HepG2 (cell line): ENCODE data around the gene SLC1A6. TPM values are rescaled to one million over a fixed set of nuclear protein-coding genes. Genes with fewer than 3 reads are reported as not detected.

Experiments used
- ATAC-seq: fragments of 200-7000 bp; cut with Tn5 transposase; 3 replicates; pipeline ENCODE4 v1.9.1; 2020; ENCODE audit warnings: mild to moderate bottlenecking, moderate library complexity
- BruUV-seq: library from RNA; stranded (reverse); fragments of 400-500 nt; replicated peaks from 2 replicates; lab custom pipeline; 2021; lab: Mats Ljungman, UMichigan
- CTCF ChIA-PET: fragments of 300-600 bp; formaldehyde crosslinking; extraction: SDS; loops from one replicate; lab custom pipeline; 2021; ENCODE audit warnings: low total read pairs, inconsistent platforms, low intra/inter-chr PET ratio; lab: Yijun Ruan, JAX
- POLR2A ChIA-PET: fragments of 350-600 bp; sonication (Branson Sonifier 250); formaldehyde crosslinking; loops from one replicate; lab custom pipeline; 2020; ENCODE audit warnings: antibody characterized with exemption, inconsistent platforms; lab: Yijun Ruan, JAX
- DNase-seq: peaks from one replicate; pipeline ENCODE4 v3.0.0-alpha.2; 2015; ENCODE audit warnings: low spot score
- FAIRE-seq: peaks from 3 replicates; lab custom pipeline; 2011; peaks lifted over from hg19 to GRCh38; lab: Jason Lieb, UNC
- H2AFZ ChIP-seq: one replicate; pipeline ENCODE4 v1.6.1; 2011; ENCODE audit warnings: low read length, inconsistent platforms
- H3K27ac ChIP-seq: fragments of 300-600 bp; 3 replicates; pipeline ENCODE4 v1.8.0; 2011; ENCODE audit warnings: mixed run types, mild to moderate bottlenecking, mixed read lengths, low read length, inconsistent platforms; ENCODE audit not compliant: insufficient read depth; ENCODE audit errors: extremely low read length
- H3K27me3 ChIP-seq, 2 experiments: fragments of 200-600 bp in 1 of 2; 2 replicates in 1 of 2; 3 replicates in 1 of 2; pipeline versions ENCODE4 v1.6.0 to v1.8.0; 2011; ENCODE audit warnings: low read length in 2 of 2, mild to moderate bottlenecking in 2 of 2, moderate library complexity in 2 of 2, inconsistent platforms in 1 of 2; ENCODE audit not compliant: insufficient read depth in 2 of 2, control insufficient read depth in 1 of 2
- H3K36me3 ChIP-seq, 2 experiments: fragments of 200-600 bp in 1 of 2; replicated peaks in 1 of 2; 2 replicates in 1 of 2; 3 replicates in 1 of 2; pipeline versions ENCODE4 v1.5.1 to v1.8.0; 2011; ENCODE audit warnings: low read length in 2 of 2, inconsistent platforms in 1 of 2; ENCODE audit not compliant: insufficient read depth in 2 of 2, control insufficient read depth in 1 of 2
- H3K4me1 ChIP-seq: 2 replicates; pipeline ENCODE4 v1.5.1; 2012; ENCODE audit warnings: low read length, inconsistent platforms; ENCODE audit not compliant: insufficient read depth
- H3K4me2 ChIP-seq: 2 replicates; pipeline ENCODE4 v1.6.0; 2011; ENCODE audit warnings: low read depth, low read length, inconsistent platforms
- H3K4me3 ChIP-seq, 3 experiments: fragments of 200-600 bp in 1 of 3; sonication (generic), shearing (Covaris generic) in 1 of 3; replicated peaks in 1 of 3; 2 replicates each; pipeline ENCODE4 v1.5.1; 2011 to 2016; ENCODE audit warnings: low read length in 3 of 3, inconsistent platforms in 2 of 3, low read depth in 2 of 3, mild to moderate bottlenecking in 2 of 3, control low read depth in 1 of 3, mixed read lengths in 1 of 3; ENCODE audit not compliant: insufficient read depth in 1 of 3
- H3K79me2 ChIP-seq: one replicate; pipeline ENCODE4 v1.6.1; 2011; ENCODE audit warnings: low read length, inconsistent platforms; ENCODE audit not compliant: insufficient read depth
- H3K9ac ChIP-seq: 2 replicates; pipeline ENCODE4 v1.6.0; 2011; ENCODE audit warnings: mild to moderate bottlenecking, low read depth, low read length, inconsistent platforms; ENCODE audit not compliant: insufficient read depth
- H3K9me3 ChIP-seq: 2 replicates; pipeline ENCODE4 v1.5.1; 2012; ENCODE audit warnings: mild to moderate bottlenecking, low read length
- H4K20me1 ChIP-seq: 2 replicates; pipeline ENCODE4 v1.6.0; 2011; ENCODE audit warnings: inconsistent platforms, mild to moderate bottlenecking, low read length, moderate library complexity; ENCODE audit not compliant: insufficient read depth
- AGO2 ChIP-seq: fragments of 200-400 bp; formaldehyde crosslinking; optimal IDR thresholded peaks from 2 replicates; pipeline ENCODE3; 2017; ENCODE audit warnings: mild to moderate bottlenecking, low read depth, low read length, moderate library complexity
- FOXO1 ChIP-seq: sonication (generic); formaldehyde crosslinking; IDR thresholded peaks from 2 replicates; pipeline ENCODE4 v1.4.0; 2020; ENCODE audit warnings: missing genetic modification reagents
- NCOA5 ChIP-seq: sonication (generic); formaldehyde crosslinking; IDR thresholded peaks from 2 replicates; pipeline ENCODE4 v1.4.0; 2020; ENCODE audit warnings: missing genetic modification reagents
- PAX8 ChIP-seq: sonication (generic); formaldehyde crosslinking; IDR thresholded peaks from 2 replicates; pipeline ENCODE4 v1.8.0; 2022; ENCODE audit warnings: mild to moderate bottlenecking, missing genetic modification reagents, borderline replicate concordance
- ZKSCAN8 ChIP-seq: IDR thresholded peaks from 2 replicates; pipeline ENCODE4 v1.6.1; 2016; ENCODE audit warnings: borderline replicate concordance, missing genetic modification reagents, missing compliant biosample characterization
- ZNF354B ChIP-seq: sonication (generic); formaldehyde crosslinking; IDR thresholded peaks from 2 replicates; pipeline ENCODE4 v1.8.0; 2022; ENCODE audit warnings: mild to moderate bottlenecking, missing genetic modification reagents
- ZNF441 ChIP-seq: sonication (generic); formaldehyde crosslinking; IDR thresholded peaks from 2 replicates; pipeline ENCODE4 v1.7.0; 2021; ENCODE audit warnings: missing genetic modification reagents, borderline replicate concordance
- ZNF747 ChIP-seq: sonication (generic); formaldehyde crosslinking; IDR thresholded peaks from 2 replicates; pipeline ENCODE4 v1.8.1; 2023; ENCODE audit warnings: missing genetic modification reagents, mild to moderate bottlenecking, borderline replicate concordance
- ZSCAN9 ChIP-seq: IDR thresholded peaks from 2 replicates; pipeline ENCODE4 v1.6.1; 2016; ENCODE audit warnings: borderline replicate concordance
- WGBS: methylation state at CpG from one replicate; pipeline ENCODE4 v1.1.6; 2017; ENCODE audit warnings: low lambda C conversion rate; 5-methylcytosine and 5-hydroxymethylcytosine counted together
- in situ Hi-C: cut with HindIII; loops from 2 replicates; pipeline ENCODE4 v1.10.0; 2017; ENCODE audit warnings: low pct_unique_long_range_greater_than_20kb; ENCODE audit not compliant: extremely low pct_ligation_motif_present
- intact Hi-C: fragments of 100-400 bp; cut with micrococcal nuclease; formaldehyde crosslinking; loops from one replicate; pipeline ENCODE4 v1.10.0; 2022; ENCODE audit not compliant: unreplicated experiment
- polyA plus RNA-seq, 8 experiments: library from polyadenylated mRNA; depleted of rRNA in 3 of 8; stranded (reverse) in 7 of 8; unstranded in 1 of 8; fragments of >200 nt; fragmentation: Illumina TruSeq in 4 of 8; extraction: Trizol in 4 of 8; gene quantifications; 2 replicates each; pipeline versions ENCODE4 v1.2.1 to v1.2.3, GENCODE V29; 2011 to 2016; ENCODE audit warnings: low read depth in 4 of 8, missing spikeins in 1 of 8, mixed read lengths in 1 of 8; ENCODE audit not compliant: insufficient read depth in 1 of 8
- total RNA-seq, 5 experiments: library from RNA; depleted of rRNA; stranded (reverse); fragments of >200 nt; fragmentation: Illumina TruSeq; extraction: Trizol; gene quantifications; 2 replicates each; pipeline ENCODE4 v1.2.3, GENCODE V29; 2016; ENCODE audit warnings: low read depth in 1 of 5
- TF ChIP-seq, protein P1 (sequence below): sonication (generic); formaldehyde crosslinking; IDR thresholded peaks from 2 replicates; pipeline ENCODE4 v1.4.0; 2020; ENCODE audit warnings: missing genetic modification reagents
- TF ChIP-seq, protein P2 (sequence below): sonication (generic); formaldehyde crosslinking; IDR thresholded peaks from 2 replicates; pipeline ENCODE4 v1.4.0; 2020; ENCODE audit warnings: missing genetic modification reagents, mild to moderate bottlenecking, borderline replicate concordance
- TF ChIP-seq, protein P3 (sequence below): sonication (generic); formaldehyde crosslinking; IDR thresholded peaks from 2 replicates; pipeline ENCODE4 v1.4.0; 2020; ENCODE audit warnings: missing genetic modification reagents
- TF ChIP-seq, protein P4 (sequence below): sonication (generic); formaldehyde crosslinking; IDR thresholded peaks from 2 replicates; pipeline ENCODE4 v1.4.0; 2020; ENCODE audit warnings: missing genetic modification reagents
- TF ChIP-seq, protein P5 (sequence below): IDR thresholded peaks from 2 replicates; pipeline ENCODE4 v1.6.1; 2016; ENCODE audit warnings: mild to moderate bottlenecking, missing biosample characterization, missing genetic modification reagents

SLC1A6 gene
- total and polyA plus RNA-seq, 2 of the 13 experiments (the other 11 are each of a cell fraction or from before 2014, with no cell fraction given) = not detected

DNA sequence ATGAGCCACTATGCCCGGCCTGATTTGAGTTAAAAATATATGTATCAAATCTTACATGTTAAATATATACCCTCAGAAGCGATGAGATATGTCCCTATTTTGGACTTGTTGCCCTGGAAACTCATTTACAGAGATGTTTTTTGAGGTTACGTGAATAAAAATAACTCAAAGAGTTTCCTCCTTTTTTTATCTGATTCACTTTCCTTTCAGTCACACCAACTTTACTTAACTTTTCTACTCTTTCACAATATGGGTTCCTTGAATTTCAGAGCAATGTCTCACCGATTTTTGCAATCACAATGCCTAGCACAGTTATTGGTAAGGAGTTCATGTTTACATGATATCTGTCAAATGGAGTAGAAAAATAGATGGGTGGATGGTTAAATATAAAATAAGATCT lies 36.1 kb downstream of the SLC1A6 start (continued):
- TF ChIP-seq, protein P1, sequence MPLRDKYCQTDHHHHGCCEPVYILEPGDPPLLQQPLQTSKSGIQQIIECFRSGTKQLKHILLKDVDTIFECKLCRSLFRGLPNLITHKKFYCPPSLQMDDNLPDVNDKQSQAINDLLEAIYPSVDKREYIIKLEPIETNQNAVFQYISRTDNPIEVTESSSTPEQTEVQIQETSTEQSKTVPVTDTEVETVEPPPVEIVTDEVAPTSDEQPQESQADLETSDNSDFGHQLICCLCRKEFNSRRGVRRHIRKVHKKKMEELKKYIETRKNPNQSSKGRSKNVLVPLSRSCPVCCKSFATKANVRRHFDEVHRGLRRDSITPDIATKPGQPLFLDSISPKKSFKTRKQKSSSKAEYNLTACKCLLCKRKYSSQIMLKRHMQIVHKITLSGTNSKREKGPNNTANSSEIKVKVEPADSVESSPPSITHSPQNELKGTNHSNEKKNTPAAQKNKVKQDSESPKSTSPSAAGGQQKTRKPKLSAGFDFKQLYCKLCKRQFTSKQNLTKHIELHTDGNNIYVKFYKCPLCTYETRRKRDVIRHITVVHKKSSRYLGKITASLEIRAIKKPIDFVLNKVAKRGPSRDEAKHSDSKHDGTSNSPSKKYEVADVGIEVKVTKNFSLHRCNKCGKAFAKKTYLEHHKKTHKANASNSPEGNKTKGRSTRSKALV (CRISPR knock-in tag) = no peak

DNA sequence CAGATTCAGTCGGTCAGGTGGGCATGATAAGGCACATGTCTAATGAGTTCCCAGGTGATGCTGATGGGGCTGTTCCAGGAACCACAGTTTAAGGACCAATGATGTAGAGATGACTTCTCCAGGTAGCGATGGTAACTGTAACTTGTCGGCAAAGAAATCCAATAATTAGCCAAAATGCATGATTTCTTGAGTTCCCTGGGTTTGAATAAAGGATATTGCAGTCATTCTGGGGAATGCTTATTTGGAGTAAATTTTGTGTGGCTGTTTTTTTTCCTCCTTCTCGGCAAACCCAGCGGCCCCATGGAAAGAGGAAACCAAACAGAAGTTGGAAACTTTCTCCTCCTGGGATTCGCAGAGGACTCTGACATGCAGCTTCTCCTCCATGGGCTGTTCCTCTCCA lies 38.5 kb downstream of the SLC1A6 start, which contains the start of gene OR7C2:
OR7C2 (plus strand) TSS at position 301 of the 400 bp plus-strand sequence; CDS start at position 301, 0 bp downstream.
- TF ChIP-seq ZKSCAN8 (CRISPR knock-in tag) = no peak
- TF ChIP-seq, protein P2, sequence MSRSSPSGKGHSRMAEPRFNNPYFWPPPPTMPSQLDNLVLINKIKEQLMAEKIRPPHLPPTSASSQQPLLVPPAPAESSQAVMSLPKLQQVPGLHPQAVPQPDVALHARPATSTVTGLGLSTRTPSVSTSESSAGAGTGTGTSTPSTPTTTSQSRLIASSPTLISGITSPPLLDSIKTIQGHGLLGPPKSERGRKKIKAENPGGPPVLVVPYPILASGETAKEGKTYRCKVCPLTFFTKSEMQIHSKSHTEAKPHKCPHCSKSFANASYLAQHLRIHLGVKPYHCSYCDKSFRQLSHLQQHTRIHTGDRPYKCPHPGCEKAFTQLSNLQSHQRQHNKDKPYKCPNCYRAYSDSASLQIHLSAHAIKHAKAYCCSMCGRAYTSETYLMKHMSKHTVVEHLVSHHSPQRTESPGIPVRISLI (CRISPR knock-in tag) = no peak
- no peak for TF ChIP-seq FOXO1
- TF ChIP-seq ZNF747 (CRISPR knock-in tag) = no peak
- TF ChIP-seq, protein P3, sequence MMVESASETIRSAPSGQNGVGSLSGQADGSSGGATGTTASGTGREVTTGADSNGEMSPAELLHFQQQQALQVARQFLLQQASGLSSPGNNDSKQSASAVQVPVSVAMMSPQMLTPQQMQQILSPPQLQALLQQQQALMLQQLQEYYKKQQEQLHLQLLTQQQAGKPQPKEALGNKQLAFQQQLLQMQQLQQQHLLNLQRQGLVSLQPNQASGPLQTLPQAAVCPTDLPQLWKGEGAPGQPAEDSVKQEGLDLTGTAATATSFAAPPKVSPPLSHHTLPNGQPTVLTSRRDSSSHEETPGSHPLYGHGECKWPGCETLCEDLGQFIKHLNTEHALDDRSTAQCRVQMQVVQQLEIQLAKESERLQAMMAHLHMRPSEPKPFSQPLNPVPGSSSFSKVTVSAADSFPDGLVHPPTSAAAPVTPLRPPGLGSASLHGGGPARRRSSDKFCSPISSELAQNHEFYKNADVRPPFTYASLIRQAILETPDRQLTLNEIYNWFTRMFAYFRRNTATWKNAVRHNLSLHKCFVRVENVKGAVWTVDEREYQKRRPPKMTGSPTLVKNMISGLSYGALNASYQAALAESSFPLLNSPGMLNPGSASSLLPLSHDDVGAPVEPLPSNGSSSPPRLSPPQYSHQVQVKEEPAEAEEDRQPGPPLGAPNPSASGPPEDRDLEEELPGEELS (CRISPR knock-in tag) = no peak
- TF ChIP-seq ZSCAN9 (CRISPR knock-in tag) = no peak
- no peak for TF ChIP-seq PAX8 (CRISPR knock-in tag)
- no peak for TF ChIP-seq AGO2
- TF ChIP-seq, protein P4, sequence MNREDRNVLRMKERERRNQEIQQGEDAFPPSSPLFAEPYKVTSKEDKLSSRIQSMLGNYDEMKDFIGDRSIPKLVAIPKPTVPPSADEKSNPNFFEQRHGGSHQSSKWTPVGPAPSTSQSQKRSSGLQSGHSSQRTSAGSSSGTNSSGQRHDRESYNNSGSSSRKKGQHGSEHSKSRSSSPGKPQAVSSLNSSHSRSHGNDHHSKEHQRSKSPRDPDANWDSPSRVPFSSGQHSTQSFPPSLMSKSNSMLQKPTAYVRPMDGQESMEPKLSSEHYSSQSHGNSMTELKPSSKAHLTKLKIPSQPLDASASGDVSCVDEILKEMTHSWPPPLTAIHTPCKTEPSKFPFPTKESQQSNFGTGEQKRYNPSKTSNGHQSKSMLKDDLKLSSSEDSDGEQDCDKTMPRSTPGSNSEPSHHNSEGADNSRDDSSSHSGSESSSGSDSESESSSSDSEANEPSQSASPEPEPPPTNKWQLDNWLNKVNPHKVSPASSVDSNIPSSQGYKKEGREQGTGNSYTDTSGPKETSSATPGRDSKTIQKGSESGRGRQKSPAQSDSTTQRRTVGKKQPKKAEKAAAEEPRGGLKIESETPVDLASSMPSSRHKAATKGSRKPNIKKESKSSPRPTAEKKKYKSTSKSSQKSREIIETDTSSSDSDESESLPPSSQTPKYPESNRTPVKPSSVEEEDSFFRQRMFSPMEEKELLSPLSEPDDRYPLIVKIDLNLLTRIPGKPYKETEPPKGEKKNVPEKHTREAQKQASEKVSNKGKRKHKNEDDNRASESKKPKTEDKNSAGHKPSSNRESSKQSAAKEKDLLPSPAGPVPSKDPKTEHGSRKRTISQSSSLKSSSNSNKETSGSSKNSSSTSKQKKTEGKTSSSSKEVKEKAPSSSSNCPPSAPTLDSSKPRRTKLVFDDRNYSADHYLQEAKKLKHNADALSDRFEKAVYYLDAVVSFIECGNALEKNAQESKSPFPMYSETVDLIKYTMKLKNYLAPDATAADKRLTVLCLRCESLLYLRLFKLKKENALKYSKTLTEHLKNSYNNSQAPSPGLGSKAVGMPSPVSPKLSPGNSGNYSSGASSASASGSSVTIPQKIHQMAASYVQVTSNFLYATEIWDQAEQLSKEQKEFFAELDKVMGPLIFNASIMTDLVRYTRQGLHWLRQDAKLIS (CRISPR knock-in tag) = no peak
- TF ChIP-seq, protein P5, sequence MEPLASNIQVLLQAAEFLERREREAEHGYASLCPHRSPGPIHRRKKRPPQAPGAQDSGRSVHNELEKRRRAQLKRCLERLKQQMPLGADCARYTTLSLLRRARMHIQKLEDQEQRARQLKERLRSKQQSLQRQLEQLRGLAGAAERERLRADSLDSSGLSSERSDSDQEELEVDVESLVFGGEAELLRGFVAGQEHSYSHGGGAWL = no peak
- TF ChIP-seq NCOA5 (CRISPR knock-in tag) = no peak
- no peak for TF ChIP-seq ZNF354B
- no peak for TF ChIP-seq ZNF441
- TF ChIP-seq, all 625 proteins: peak for 0
- CTCF ChIA-PET = no interaction called here
- Histone ChIP-seq H3K27ac (no peak within 1 kb of the TSS), H3K36me3 (no peaks in the 10 kb centered on the region), H3K4me2 (no peak within 1 kb of the TSS), H4K20me1 (no peaks in the 10 kb centered on the region), H3K4me1 (no peaks in the 10 kb centered on the region), H3K4me3 (no peak within 1 kb of the TSS), H3K9me3 (no peaks in the 10 kb centered on the region), H3K79me2 (no peaks in the 10 kb centered on the region), H2AFZ (no peak within 1 kb of the TSS), H3K9ac (no peak within 1 kb of the TSS), H3K27me3 (no peaks in the 10 kb centered on the region; a peak in 1 of 5 replicates)
- in situ Hi-C loops = no loop called here
- DNase-seq (no peak), ATAC-seq (no peak), FAIRE-seq (no peak)
- whole genome bisulfite sequencing = 19% methylated on average over 6 of the region's 6 CpGs
- no TSS peak for BruUV-seq
- intact Hi-C loops = no loop called here
- POLR2A ChIA-PET = no interaction called here
